GM21526 (cell line): ENCODE results near the gene PRKAR2A.

ENCODE experiments used
- ATAC-seq: cut with Tn5 transposase; IDR thresholded peaks from one replicate; pipeline ENCODE4 v1.9.1; 2021; ENCODE audit warnings: moderate library complexity; ENCODE audit not compliant: unreplicated experiment, low FRiP score

The PRKAR2A gene

GRCh38 chr3:48696601-48697000 lies 151.1 kb downstream of the PRKAR2A start:
- no peak for ATAC-seq
